Mammary epithelial cell (primary cell): Measurements from ENCODE around the gene PRR20D.
"Not testable (repeated sequence)": the region's sequence is repeated elsewhere in the genome, so short reads cannot be mapped to it uniquely, and the experiment has no call there.

Source experiments
- EZH2 ChIP-seq: IDR thresholded peaks from 2 replicates; pipeline ENCODE4 v1.6.1; 2012; ENCODE audit warnings: low read length, inconsistent platforms, borderline replicate concordance
- TF ChIP-seq, protein P1 (sequence below), 2 donors: IDR thresholded peaks in 1 of 2; conservative IDR thresholded peaks in 1 of 2; 2 replicates each; pipeline ENCODE4 v1.5.1; 2011 to 2012; ENCODE audit warnings: inconsistent platforms in 2 of 2, low read length in 2 of 2, mild to moderate bottlenecking in 2 of 2, control low read depth in 1 of 2, low read depth in 1 of 2; ENCODE audit not compliant: insufficient read depth in 1 of 2; ENCODE audit errors: extremely low read depth in 1 of 2

DNA sequence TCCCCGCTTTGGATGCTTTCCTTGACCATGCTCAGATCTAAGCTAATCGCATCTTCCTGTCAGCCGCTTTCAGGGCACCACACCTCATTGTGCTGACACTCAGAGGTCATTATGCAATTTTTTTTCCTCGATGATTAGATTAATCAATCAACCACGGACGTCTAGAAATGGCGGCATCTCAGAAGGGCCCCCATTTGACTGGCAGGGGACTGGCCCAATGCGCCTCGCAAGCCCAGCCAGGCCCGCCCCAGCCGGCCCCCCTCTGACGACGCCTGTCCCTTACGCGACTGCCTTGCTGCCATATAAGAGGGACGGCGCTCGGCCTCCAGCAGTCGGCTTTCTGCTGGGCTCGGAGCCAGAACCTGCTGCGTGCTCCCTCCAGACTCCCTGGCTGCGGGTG lies 6.7 kb upstream of the PRR20D start, which contains the start of gene PRR20C:
- TF ChIP-seq, protein P1, sequence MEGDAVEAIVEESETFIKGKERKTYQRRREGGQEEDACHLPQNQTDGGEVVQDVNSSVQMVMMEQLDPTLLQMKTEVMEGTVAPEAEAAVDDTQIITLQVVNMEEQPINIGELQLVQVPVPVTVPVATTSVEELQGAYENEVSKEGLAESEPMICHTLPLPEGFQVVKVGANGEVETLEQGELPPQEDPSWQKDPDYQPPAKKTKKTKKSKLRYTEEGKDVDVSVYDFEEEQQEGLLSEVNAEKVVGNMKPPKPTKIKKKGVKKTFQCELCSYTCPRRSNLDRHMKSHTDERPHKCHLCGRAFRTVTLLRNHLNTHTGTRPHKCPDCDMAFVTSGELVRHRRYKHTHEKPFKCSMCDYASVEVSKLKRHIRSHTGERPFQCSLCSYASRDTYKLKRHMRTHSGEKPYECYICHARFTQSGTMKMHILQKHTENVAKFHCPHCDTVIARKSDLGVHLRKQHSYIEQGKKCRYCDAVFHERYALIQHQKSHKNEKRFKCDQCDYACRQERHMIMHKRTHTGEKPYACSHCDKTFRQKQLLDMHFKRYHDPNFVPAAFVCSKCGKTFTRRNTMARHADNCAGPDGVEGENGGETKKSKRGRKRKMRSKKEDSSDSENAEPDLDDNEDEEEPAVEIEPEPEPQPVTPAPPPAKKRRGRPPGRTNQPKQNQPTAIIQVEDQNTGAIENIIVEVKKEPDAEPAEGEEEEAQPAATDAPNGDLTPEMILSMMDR (conservative IDR thresholded peaks at IDR 0.05 in 1 of 2, IDR thresholded peaks at IDR 0.05 in 1 of 2; ENCODE audit: extremely low read depth in 1 of 2, insufficient read depth in 1 of 2, low read depth in 1 of 2, low read length in 2 of 2), result not testable (repeated sequence)
- not testable (repeated sequence) for TF ChIP-seq EZH2
